ENCODE measurements around the gene GNAT1.

- TF ChIP-seq POLR2A (IDR thresholded peaks at IDR 0.05; ENCODE audit: low read depth, low read length) (no peak), POLR2AphosphoS5 (IDR thresholded peaks at IDR 0.05; ENCODE audit: low read depth, low read length) (no peak)
Observed at GRCh38 chr3:50179710-50180109, 11.7 kb upstream of the GNAT1 start.
